NCI-H2081 treated with DMSO at 0.1 percent for 48 hours (cell line): ENCODE data around the gene PRKAR2B.
"Not testable (repeated sequence)": the region's sequence is repeated elsewhere in the genome, so short reads cannot be mapped to it uniquely, and the experiment has no call there.

Experiments
- DNase-seq: peaks from one replicate; lab custom pipeline; 2025; lab: John Stamatoyannopoulos, UW

Gene PRKAR2B

DNA sequence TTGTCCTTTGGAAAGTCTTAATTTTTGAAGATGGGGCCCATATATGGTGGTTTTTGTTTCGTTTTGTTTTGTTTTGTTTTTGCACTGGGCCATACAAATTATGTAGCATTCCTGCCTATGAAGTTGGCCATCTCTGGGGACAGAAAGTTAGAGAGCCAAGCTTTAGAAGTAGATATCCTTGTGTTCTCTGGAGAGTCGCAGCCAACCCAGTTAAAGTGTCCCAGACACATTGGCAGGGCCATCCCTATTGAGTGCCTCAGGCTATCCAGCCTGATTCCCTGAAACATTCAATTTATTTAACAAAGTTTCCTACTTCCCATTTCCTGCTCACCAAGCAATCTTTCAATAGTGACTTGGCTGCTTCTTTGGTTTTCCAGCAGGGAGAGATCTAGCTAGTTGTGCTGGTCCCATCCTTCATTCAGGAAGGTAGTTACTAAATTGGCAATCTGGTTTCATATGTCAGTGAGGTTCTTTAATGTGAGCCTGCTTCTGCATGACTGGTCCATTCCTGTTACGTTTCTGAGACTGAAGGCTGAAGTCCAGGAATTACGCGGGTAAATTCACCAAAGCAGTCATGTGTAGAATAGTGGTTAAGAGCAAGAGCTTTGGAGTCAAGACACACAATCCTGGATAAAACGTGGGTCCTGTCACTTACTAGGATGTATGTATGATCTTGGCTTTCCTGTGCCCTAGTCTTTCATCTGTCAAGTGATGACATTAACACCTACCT is 75.0 kb downstream of the PRKAR2B start:
- DNase-seq: no peak

GRCh38 chr7:107122486-107122911 is 78.0 kb downstream of the PRKAR2B start:
- no peak for DNase-seq

- DNase-seq: no peak
Observed at GRCh38 chr7:107123392-107123791, 78.9 kb downstream of the PRKAR2B start.

- DNase-seq: peak; percentile 39
Observed at GRCh38 chr7:107125475-107125874, 81.0 kb downstream of the PRKAR2B start.

DNA sequence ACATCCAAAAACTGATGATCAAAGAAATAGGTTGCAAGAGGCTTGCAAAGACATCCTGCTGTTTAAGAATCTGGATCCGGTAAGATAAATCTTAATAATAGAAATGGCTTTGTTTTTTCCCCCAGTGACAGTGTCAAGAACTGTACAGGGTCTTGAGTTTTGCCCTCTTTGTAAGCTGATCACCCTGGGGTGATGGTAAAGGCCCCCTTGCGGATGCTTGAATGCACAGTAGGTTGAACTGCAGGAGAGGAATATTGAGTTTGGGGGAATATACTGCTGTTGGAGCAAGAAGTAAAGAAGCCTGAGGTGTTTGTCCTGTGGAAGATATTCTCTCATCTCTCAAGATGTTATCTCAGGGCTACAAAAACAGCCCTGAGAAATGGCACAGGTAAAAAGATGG is 83.7 kb downstream of the PRKAR2B start:
- DNase-seq: no peak

GRCh38 chr7:107128748-107129147 is 84.2 kb downstream of the PRKAR2B start:
- DNase-seq: no peak

GRCh38 chr7:107130487-107131220 is 86.1 kb downstream of the PRKAR2B start:
- no peak for DNase-seq

DNA sequence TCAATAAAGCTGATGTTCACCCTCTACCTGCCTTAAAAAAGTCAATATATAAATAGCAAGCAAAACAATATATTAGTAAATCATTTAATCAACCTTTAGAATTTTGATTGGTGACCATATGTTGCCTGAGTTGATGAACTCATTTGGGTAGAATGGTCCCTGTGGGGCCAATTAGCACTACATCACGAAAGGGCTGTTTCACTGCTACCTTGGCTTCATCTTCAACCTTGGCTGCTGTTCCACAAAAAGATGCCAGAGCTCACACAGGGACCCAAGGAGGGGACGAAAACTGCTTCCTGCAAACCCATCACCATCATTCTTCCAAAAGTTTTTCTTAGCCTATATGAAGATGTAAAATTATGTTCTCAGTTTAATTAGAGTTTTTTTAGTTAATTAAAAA is 88.9 kb downstream of the PRKAR2B start:
- no peak for DNase-seq

DNA sequence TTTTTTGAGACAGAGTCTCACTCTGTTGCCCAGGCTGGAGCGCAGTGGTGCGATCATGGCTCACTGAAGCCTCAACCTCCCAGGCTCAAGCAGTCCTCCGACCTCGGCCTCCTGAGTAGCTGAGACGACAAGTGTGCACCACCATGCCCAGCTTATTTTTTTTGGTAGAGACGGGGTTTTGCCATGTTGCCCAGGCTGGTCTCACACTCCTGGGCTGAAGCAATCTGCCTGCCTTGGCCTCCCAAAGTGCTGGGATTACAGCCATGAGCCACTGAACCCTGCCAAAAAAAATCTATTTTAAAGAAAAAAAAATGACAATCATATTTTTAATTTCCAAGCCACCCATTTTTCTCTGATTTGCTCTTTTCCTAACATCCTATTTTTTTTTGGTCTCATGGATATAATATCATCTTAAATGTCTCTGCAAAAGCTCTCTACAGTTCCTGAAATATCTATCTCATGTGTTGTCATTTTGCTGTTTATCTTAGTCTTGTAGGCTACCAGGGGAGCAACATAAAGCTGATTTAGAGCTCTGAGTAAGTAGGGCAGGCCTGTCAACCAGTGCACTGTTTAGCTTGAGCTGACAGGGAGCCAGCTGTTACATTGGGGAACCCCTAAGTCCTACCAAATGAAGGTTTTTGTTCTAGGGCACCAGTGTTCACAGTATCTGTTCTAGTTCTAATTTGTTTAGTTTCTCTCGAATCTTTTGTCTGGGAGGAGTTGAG is 94.4 kb downstream of the PRKAR2B start:
- no peak for DNase-seq

DNA sequence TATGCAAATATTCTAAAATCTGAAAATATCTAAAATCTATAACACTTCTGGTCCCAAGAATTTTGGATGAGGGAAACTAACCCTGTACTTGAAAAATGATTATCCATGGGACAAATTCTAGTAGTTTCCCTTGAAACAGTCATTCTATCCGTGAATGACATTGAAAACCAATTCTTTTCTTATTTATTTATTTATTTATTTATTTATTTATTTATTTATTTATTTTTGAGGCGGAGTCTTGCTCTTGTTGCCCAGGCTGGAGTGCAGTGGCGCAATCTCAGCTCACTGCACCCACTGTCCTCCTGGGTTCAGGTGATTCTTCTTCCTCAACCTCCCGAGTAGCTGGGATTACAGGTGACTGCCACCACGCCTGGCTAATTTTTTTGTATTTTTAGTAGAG is 99.4 kb downstream of the PRKAR2B start:
- not testable (repeated sequence) for DNase-seq

DNA sequence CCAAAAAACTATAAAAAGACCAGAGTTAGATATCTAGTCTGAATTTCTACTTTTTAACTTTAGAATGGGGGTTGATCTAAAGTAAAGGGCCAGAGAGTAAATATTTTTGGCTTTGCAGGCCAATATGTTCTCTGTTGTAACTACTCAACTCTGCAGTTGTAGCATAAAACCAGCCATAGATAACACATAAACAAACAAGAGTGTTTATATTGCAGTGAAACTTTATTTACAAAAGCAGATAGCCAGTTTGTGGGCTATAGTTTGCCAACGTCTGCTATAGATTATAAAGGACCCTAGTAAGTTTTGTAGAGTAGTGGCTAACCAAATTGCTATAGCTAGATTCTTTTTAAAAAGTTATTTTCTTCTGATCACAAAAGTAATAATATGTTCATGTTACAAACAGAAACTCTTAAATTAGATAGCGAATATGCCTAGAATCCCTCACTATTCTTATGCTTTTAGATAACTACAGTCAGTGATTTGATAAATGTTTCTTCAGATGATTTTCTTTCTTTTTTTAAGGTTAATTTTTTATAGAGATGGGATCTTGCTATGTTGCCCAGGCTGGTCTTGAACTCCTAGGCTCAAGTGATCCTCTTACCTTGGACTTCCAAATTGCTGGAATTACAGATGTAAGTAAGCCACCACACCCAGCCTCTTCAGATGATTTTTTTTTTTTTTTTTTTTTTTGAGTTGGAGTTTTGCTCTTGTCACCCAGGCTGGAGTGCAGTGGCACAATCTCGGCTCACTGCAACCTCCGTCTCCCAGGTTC is 100.7 kb downstream of the PRKAR2B start:
- no peak for DNase-seq

GRCh38 chr7:107147464-107148393 is 103.2 kb downstream of the PRKAR2B start:
- no peak for DNase-seq

GRCh38 chr7:107148721-107149120 is 104.2 kb downstream of the PRKAR2B start:
- no peak for DNase-seq

DNA sequence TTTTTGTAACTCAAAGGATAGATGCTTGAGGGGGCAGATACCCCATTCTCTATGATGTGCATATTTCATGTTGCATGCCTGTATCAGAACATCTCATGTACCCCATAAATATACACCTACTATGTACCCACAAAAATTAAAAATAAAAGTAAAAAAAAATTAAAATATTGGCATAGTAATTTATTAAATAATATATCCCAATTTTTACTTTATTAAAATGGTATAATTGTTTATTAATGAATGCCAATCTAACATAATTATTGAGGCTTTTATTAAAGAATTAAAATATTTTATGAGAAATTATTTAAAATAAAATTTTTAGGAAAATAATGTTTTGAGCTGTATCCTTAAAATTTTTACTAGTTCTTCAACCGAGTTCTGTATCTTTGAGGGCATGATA is 105.4 kb downstream of the PRKAR2B start:
- DNase-seq: no peak

GRCh38 chr7:107150375-107151073 is 106.0 kb downstream of the PRKAR2B start:
- DNase-seq: peak; percentile 50

GRCh38 chr7:107151538-107151937 is 107.0 kb downstream of the PRKAR2B start:
- no peak for DNase-seq

GRCh38 chr7:107152011-107152410 is 107.5 kb downstream of the PRKAR2B start:
- DNase-seq: no peak

DNA sequence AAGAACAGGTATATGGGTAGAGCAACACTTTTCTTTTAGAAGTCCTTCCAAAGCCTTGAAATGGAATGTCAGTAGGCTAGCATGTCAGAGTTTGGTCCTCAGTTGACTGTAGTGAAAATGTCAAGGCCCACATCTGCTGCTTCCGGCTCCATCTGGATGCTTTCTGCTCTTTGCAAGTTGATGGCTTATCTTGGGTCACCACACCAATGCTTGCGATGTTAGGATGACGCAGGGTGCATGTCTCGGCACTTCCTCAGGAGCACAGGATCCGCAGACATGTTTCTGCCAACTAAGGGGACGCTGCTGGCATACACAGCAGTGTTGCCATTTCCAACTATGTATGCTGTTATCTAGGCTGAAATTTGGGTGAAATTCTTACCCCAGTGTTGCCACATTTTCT is 110.3 kb downstream of the PRKAR2B start:
- no peak for DNase-seq

DNA sequence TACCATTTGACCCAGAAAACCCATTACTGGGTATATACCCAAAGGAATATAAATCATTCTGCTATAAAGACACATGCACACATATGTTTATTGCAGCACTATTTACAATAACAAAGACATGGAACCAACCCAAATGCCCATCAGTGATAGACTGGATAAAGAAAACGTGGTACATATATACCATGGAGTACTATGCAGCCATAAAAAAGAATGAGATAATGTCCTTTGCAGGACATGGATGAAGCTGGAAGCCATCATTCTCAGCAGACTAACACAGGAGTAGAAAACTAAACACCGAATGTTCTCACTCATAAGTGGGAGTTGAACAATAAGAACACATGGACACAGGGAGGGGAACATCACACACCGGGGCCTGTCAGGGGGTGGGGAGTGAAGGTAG is 111.2 kb downstream of the PRKAR2B start:
- DNase-seq: not testable (repeated sequence)

- DNase-seq: no peak
Observed at GRCh38 chr7:107157091-107157490, 112.6 kb downstream of the PRKAR2B start.
